RWPE1 (cell line): Measurements from ENCODE around the gene SLC24A3.

ENCODE experiments used
- CTCF ChIA-PET: fragments of 350-600 bp; sonication (Branson Sonifier 250); formaldehyde crosslinking; extraction: SDS; loops from one replicate; lab custom pipeline; 2021; lab: Yijun Ruan, JAX
- POLR2A ChIA-PET: fragments of 400-600 bp; formaldehyde crosslinking; extraction: SDS; loops from one replicate; lab custom pipeline; 2020; ENCODE audit warnings: antibody characterized with exemption; ENCODE audit not compliant: low non-redundant PET; lab: Yijun Ruan, JAX
- DNase-seq: peaks from one replicate; pipeline ENCODE4 v3.0.0; 2012; ENCODE audit warnings: low spot score
- H3K27ac ChIP-seq: fragments of 450-650 bp; 2 replicates; pipeline ENCODE4 v1.5.1; 2017
- TF ChIP-seq, protein P1 (sequence below): fragments of 450-650 bp; conservative IDR thresholded peaks from 2 replicates; pipeline ENCODE4 v1.5.1; 2017; ENCODE audit warnings: low read depth, mild to moderate bottlenecking

Gene SLC24A3

GRCh38 chr20:19456595-19457395, 244.4 kb downstream of the SLC24A3 start:
- ChIA-PET POLR2A (no interaction called here), CTCF (no interaction called here)
- TF ChIP-seq, protein P1, sequence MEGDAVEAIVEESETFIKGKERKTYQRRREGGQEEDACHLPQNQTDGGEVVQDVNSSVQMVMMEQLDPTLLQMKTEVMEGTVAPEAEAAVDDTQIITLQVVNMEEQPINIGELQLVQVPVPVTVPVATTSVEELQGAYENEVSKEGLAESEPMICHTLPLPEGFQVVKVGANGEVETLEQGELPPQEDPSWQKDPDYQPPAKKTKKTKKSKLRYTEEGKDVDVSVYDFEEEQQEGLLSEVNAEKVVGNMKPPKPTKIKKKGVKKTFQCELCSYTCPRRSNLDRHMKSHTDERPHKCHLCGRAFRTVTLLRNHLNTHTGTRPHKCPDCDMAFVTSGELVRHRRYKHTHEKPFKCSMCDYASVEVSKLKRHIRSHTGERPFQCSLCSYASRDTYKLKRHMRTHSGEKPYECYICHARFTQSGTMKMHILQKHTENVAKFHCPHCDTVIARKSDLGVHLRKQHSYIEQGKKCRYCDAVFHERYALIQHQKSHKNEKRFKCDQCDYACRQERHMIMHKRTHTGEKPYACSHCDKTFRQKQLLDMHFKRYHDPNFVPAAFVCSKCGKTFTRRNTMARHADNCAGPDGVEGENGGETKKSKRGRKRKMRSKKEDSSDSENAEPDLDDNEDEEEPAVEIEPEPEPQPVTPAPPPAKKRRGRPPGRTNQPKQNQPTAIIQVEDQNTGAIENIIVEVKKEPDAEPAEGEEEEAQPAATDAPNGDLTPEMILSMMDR: no peak
- no peak overlapping the region for H3K27ac ChIP-seq
- no peak for DNase-seq

GRCh38 chr20:19457611-19458010, 245.2 kb downstream of the SLC24A3 start:
- CTCF ChIA-PET: no interaction called here
- DNase-seq: no peak
- no peak overlapping the region for H3K27ac ChIP-seq
- TF ChIP-seq, protein P1: no peak
- POLR2A ChIA-PET: no interaction called here

- DNase-seq: no peak
- TF ChIP-seq, protein P1: no peak
- no peak overlapping the region for H3K27ac ChIP-seq
- ChIA-PET CTCF (no interaction called here), POLR2A (no interaction called here)
Measured at GRCh38 chr20:19460386-19460785, 247.9 kb downstream of the SLC24A3 start.

GRCh38 chr20:19462491-19462890, 250.0 kb downstream of the SLC24A3 start:
- no peak overlapping the region for H3K27ac ChIP-seq
- ChIA-PET POLR2A (no interaction called here), CTCF (no interaction called here)
- TF ChIP-seq, protein P1: no peak
- no peak for DNase-seq

- H3K27ac ChIP-seq: no peak overlapping the region
- DNase-seq: no peak
- TF ChIP-seq, protein P1: no peak
- ChIA-PET CTCF (no interaction called here), POLR2A (no interaction called here)
Measured at GRCh38 chr20:19463597-19463996, 251.2 kb downstream of the SLC24A3 start.

GRCh38 chr20:19465536-19465935, 253.1 kb downstream of the SLC24A3 start:
- no peak for DNase-seq
- no peak overlapping the region for H3K27ac ChIP-seq
- ChIA-PET CTCF (no interaction called here), POLR2A (no interaction called here)
- TF ChIP-seq, protein P1: no peak
